Measurements from ENCODE around the gene EDC4.
A peak's percentile ranks its signal among the peaks of the same experiment; 100 is the strongest.
"Not testable (repeated sequence)": the region's sequence is repeated elsewhere in the genome, so short reads cannot be mapped to it uniquely, and the experiment has no call there.

Gene EDC4

GRCh38 chr16:67872631-67873434 lies at the start of gene EDC4:
EDC4 (plus strand) TSS chr16:67873052; CDS start chr16:67873262, 210 bp downstream.
- DNase-seq = peak; percentile 43

GRCh38 chr16:67825119-67825518 lies 47.7 kb upstream of the EDC4 start:
- no peak for DNase-seq

- DNase-seq = no peak
Measured at GRCh38 chr16:67825906-67826305, 46.9 kb upstream of the EDC4 start.

GRCh38 chr16:67828651-67829050 lies 44.2 kb upstream of the EDC4 start:
- DNase-seq = no peak

GRCh38 chr16:67833030-67833414 lies 39.8 kb upstream of the EDC4 start:
- peak; percentile 16 for DNase-seq

- peak; percentile 81 for DNase-seq
Measured at GRCh38 chr16:67833415-67834241, 39.2 kb upstream of the EDC4 start.

- DNase-seq = no peak
Measured at GRCh38 chr16:67834242-67834614, 38.6 kb upstream of the EDC4 start.

- DNase-seq = not testable (repeated sequence)
Measured at GRCh38 chr16:67837190-67837589, 35.7 kb upstream of the EDC4 start.

GRCh38 chr16:67837811-67838210 lies 35.0 kb upstream of the EDC4 start:
- DNase-seq = no peak

- no peak for DNase-seq
Measured at GRCh38 chr16:67841198-67841815, 31.5 kb upstream of the EDC4 start.

- DNase-seq = peak; percentile 92
Measured at GRCh38 chr16:67841816-67842508, 30.9 kb upstream of the EDC4 start, which contains the start of gene THAP11. THAP11 (plus strand) TSS chr16:67842320; CDS start chr16:67842555, 235 bp downstream.

- DNase-seq = peak; percentile 7
Measured at GRCh38 chr16:67842509-67843342, 30.1 kb upstream of the EDC4 start.

- no peak for DNase-seq
Measured at GRCh38 chr16:67843343-67843765, 29.5 kb upstream of the EDC4 start.

GRCh38 chr16:67844497-67844896 lies 28.4 kb upstream of the EDC4 start:
- DNase-seq = peak; percentile 17

- no peak for DNase-seq
Measured at GRCh38 chr16:67845291-67846062, 27.4 kb upstream of the EDC4 start.

GRCh38 chr16:67846063-67846319 lies 26.9 kb upstream of the EDC4 start:
- no peak for DNase-seq

GRCh38 chr16:67846320-67847063 lies 26.4 kb upstream of the EDC4 start, which contains the start of gene NUTF2:
NUTF2 (plus strand) TSS chr16:67846933; CDS start chr16:67865131, 18,198 bp downstream.
- DNase-seq = peak; percentile 87

- peak; percentile 68 for DNase-seq
Measured at GRCh38 chr16:67847064-67847861, 25.6 kb upstream of the EDC4 start, which contains the start of gene CENPT. CENPT (minus strand) TSS chr16:67847693; CDS start chr16:67833859, 13,834 bp downstream.

GRCh38 chr16:67848118-67848517 lies 24.7 kb upstream of the EDC4 start:
- DNase-seq = no peak

All from kidney glomerular epithelial cell (primary cell).